Gastrocnemius medialis (tissue), 4 donors: ENCODE data around the gene ACSBG1.

ENCODE experiments used
- POLR2A ChIP-seq, 2 donors: fragments of 450-650 bp; IDR thresholded peaks; one replicate each; pipeline ENCODE4 v1.6.1; 2017; ENCODE audit warnings: antibody characterized with exemption in 2 of 2, mild to moderate bottlenecking in 2 of 2, moderate library complexity in 2 of 2
- TF ChIP-seq, protein P1 (sequence below), 5 experiments: fragments of 450-650 bp in 3 of 5; fragments of 200-600 bp in 2 of 5; sonication (generic) in 2 of 5; IDR thresholded peaks in 4 of 5; conservative IDR thresholded peaks in 1 of 5; 1 replicate in 4 of 5; 2 replicates in 1 of 5; pipeline ENCODE4 v1.5.1; 2016 to 2019; ENCODE audit warnings: antibody characterized with exemption in 5 of 5, mild to moderate bottlenecking in 3 of 5, moderate library complexity in 3 of 5

DNA sequence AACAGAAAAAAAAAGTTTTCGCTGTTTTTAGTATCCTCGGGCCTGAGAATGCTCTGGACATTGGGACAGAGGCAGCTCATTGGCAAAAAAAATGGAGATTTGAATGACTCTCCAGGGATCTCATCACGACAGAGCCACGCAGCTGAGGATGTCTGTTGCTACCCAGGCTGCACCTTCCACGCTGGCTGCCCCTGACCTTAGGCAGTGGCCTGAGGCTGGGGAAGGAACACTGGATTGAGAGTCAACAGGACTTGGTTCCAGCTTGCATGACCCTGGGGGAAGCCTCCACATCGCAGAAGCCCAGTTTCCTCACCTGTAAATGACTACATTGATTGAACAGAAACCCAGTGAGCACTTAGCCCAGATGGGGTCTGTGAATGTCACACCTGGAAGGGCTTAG lies 8.7 kb upstream of the ACSBG1 start:
- TF ChIP-seq, protein P1, sequence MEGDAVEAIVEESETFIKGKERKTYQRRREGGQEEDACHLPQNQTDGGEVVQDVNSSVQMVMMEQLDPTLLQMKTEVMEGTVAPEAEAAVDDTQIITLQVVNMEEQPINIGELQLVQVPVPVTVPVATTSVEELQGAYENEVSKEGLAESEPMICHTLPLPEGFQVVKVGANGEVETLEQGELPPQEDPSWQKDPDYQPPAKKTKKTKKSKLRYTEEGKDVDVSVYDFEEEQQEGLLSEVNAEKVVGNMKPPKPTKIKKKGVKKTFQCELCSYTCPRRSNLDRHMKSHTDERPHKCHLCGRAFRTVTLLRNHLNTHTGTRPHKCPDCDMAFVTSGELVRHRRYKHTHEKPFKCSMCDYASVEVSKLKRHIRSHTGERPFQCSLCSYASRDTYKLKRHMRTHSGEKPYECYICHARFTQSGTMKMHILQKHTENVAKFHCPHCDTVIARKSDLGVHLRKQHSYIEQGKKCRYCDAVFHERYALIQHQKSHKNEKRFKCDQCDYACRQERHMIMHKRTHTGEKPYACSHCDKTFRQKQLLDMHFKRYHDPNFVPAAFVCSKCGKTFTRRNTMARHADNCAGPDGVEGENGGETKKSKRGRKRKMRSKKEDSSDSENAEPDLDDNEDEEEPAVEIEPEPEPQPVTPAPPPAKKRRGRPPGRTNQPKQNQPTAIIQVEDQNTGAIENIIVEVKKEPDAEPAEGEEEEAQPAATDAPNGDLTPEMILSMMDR (IDR thresholded peaks at IDR 0.05 in 4 of 5, conservative IDR thresholded peaks at IDR 0.05 in 1 of 5): no peak
- TF ChIP-seq POLR2A (IDR thresholded peaks at IDR 0.05): no peak
